Esophagus squamous epithelium (tissue), 5 donors: ENCODE data around the gene CTR9. TPM values are rescaled to one million over a fixed set of nuclear protein-coding genes. Genes with fewer than 3 reads are reported as not detected.

Source experiments
- DNase-seq: peaks from one replicate; lab custom pipeline; 2025; lab: John Stamatoyannopoulos, UW
- H3K27ac ChIP-seq, 4 donors: fragments of 200-600 bp; sonication (generic); one replicate each; pipeline ENCODE4 v1.5.1; 2016 to 2019; ENCODE audit warnings: mild to moderate bottlenecking in 1 of 4
- H3K27me3 ChIP-seq, 4 donors: fragments of 200-600 bp; sonication (generic); 1 replicate in 3 of 4; 2 replicates in 1 of 4; pipeline versions ENCODE4 v1.5.1 to v1.6.0; 2017 to 2021; ENCODE audit warnings: antibody characterized with exemption in 1 of 4
- H3K36me3 ChIP-seq, 3 donors: fragments of 200-600 bp; sonication (generic); one replicate each; pipeline ENCODE4 v1.5.1; 2016 to 2019
- H3K4me1 ChIP-seq, 3 donors: fragments of 200-600 bp; sonication (generic); one replicate each; pipeline ENCODE4 v1.5.1; 2017 to 2019
- H3K4me3 ChIP-seq, 4 donors: fragments of 200-600 bp; sonication (generic); 1 replicate in 3 of 4; 2 replicates in 1 of 4; pipeline ENCODE4 v1.5.1; 2016 to 2019; ENCODE audit warnings: mild to moderate bottlenecking in 2 of 4, moderate library complexity in 1 of 4
- H3K9me3 ChIP-seq, 3 donors: fragments of 200-600 bp; sonication (generic); one replicate each; pipeline ENCODE4 v1.5.1; 2016 to 2019
- CTCF ChIP-seq, 6 experiments: fragments of 450-650 bp in 4 of 6; fragments of 200-600 bp in 2 of 6; sonication (generic) in 2 of 6; IDR thresholded peaks; one replicate each; pipeline ENCODE4 v1.5.1; 2016 to 2019; ENCODE audit warnings: antibody characterized with exemption in 6 of 6, mild to moderate bottlenecking in 4 of 6, moderate library complexity in 4 of 6
- POLR2A ChIP-seq, 4 donors: fragments of 450-650 bp; IDR thresholded peaks; one replicate each; pipeline ENCODE4 v1.6.1; 2017; ENCODE audit warnings: antibody characterized with exemption in 4 of 4, mild to moderate bottlenecking in 4 of 4, moderate library complexity in 3 of 4
- WGBS, 2 donors: methylation state at CpG; one replicate each; pipeline ENCODE4 v1.1.5; 2018; 5-methylcytosine and 5-hydroxymethylcytosine counted together
- intact Hi-C: fragments of 100-400 bp; cut with DNase I; formaldehyde crosslinking; loops from one replicate; pipeline ENCODE4 v1.15.0; 2022
- total RNA-seq, 4 donors: library from RNA; depleted of rRNA; stranded (reverse); fragments of >200 nt; gene quantifications; one replicate each; pipeline ENCODE4 v1.1.0, GENCODE V29; 2016
- donor health status: DM: yes; HTN: yes; CAD: no.

The CTR9 gene
- total RNA-seq, 4 donors from 2014 or later, result 21.4 to 34.4 (median 27.0) TPM

GRCh38 chr11:10716122-10716521, 34.9 kb upstream of the CTR9 start:
- WGBS, 2 donors, result 66 to 80% methylated on average over 3 of the region's 3 CpGs

GRCh38 chr11:10716543-10717259, 34.3 kb upstream of the CTR9 start:
- no peak overlapping the region for H3K4me3 ChIP-seq
- no peaks in the 10 kb centered on the region for H3K4me1 ChIP-seq
- no peak overlapping the region for H3K27ac ChIP-seq
- H3K27me3 ChIP-seq, result no peaks in the 10 kb centered on the region
- intact Hi-C loops, result no loop called here
- H3K9me3 ChIP-seq, result no peaks in the 10 kb centered on the region
- 67 to 89% methylated on average over 6 to 9 of the region's 9 CpGs for WGBS, 2 donors
- H3K36me3 ChIP-seq, result no peaks in the 10 kb centered on the region
- no peak for DNase-seq
- no peak for TF ChIP-seq CTCF (IDR thresholded peaks at IDR 0.05)
- TF ChIP-seq POLR2A (IDR thresholded peaks at IDR 0.05), result no peak

More at GRCh38 chr11:10716122-10716521, 34.9 kb upstream of the CTR9 start:
- TF ChIP-seq CTCF (IDR thresholded peaks at IDR 0.05), result no peak
- TF ChIP-seq POLR2A (IDR thresholded peaks at IDR 0.05), result no peak
- no peaks in the 10 kb centered on the region for H3K27me3 ChIP-seq
- no peak overlapping the region for H3K4me3 ChIP-seq
- intact Hi-C loops, result no loop called here
- H3K36me3 ChIP-seq, result no peaks in the 10 kb centered on the region
- no peak overlapping the region for H3K27ac ChIP-seq
- no peaks in the 10 kb centered on the region for H3K9me3 ChIP-seq
- no peaks in the 10 kb centered on the region for H3K4me1 ChIP-seq
- DNase-seq, result no peak

GRCh38 chr11:10719616-10720015, 31.4 kb upstream of the CTR9 start:
- TF ChIP-seq POLR2A (IDR thresholded peaks at IDR 0.05) (no peak), CTCF (IDR thresholded peaks at IDR 0.05) (no peak)
- Histone ChIP-seq H3K4me3 (no peak overlapping the region), H3K9me3 (no peaks in the 10 kb centered on the region), H3K27me3 (no peaks in the 10 kb centered on the region), H3K36me3 (no peaks in the 10 kb centered on the region), H3K4me1 (no peaks in the 10 kb centered on the region), H3K27ac (no peak overlapping the region)
- intact Hi-C loops, result loop anchor here (10.0 kb wide), 1 partner anchor 155 kb away; the partner anchor contains the start of gene LYVE1
- DNase-seq, result no peak
- WGBS, 2 donors, result 57 to 71% methylated on average over 2 of the region's 2 CpGs

- Histone ChIP-seq H3K27ac (no peak overlapping the region), H3K4me3 (no peak overlapping the region), H3K4me1 (peaks cover 0 to 12% (median 3%) of the 10 kb centered on the region in 3 donors), H3K9me3 (no peaks in the 10 kb centered on the region), H3K36me3 (no peaks in the 10 kb centered on the region), H3K27me3 (no peaks in the 10 kb centered on the region)
- intact Hi-C loops, result loop anchor here (10.0 kb wide), 1 partner anchor 156 kb away; the partner anchor contains the start of gene LYVE1
- TF ChIP-seq CTCF (IDR thresholded peaks at IDR 0.05), result no peak
- no peak for TF ChIP-seq POLR2A (IDR thresholded peaks at IDR 0.05)
- no peak for DNase-seq
- 71 to 82% methylated on average over 2 of the region's 2 CpGs for WGBS, 2 donors
These were observed 30.1 kb upstream of the CTR9 start for GRCh38 chr11:10720881-10721376.

GRCh38 chr11:10722307-10722706, 28.7 kb upstream of the CTR9 start:
- 54 to 58% methylated on average over 3 to 4 of the region's 4 CpGs for WGBS, 2 donors
- intact Hi-C loops, result loop anchor here (10.0 kb wide), 1 partner anchor 158 kb away; the partner anchor contains the start of gene LYVE1
- Histone ChIP-seq H3K4me1 (peaks cover 0 to 16% (median 3%) of the 10 kb centered on the region in 3 donors), H3K4me3 (no peak overlapping the region), H3K27ac (no peak overlapping the region), H3K36me3 (no peaks in the 10 kb centered on the region), H3K27me3 (no peaks in the 10 kb centered on the region), H3K9me3 (no peaks in the 10 kb centered on the region)
- no peak for DNase-seq
- no peak for TF ChIP-seq CTCF (IDR thresholded peaks at IDR 0.05)
- TF ChIP-seq POLR2A (IDR thresholded peaks at IDR 0.05), result no peak
